Fibroblast of lung (primary cell): ENCODE measurements around the gene MITF.

Source experiments
- EZH2 ChIP-seq: IDR thresholded peaks from 2 replicates; pipeline ENCODE4 v1.5.1; 2012; ENCODE audit warnings: low read length, control low read depth, mild to moderate bottlenecking; ENCODE audit errors: missing control alignments
- TF ChIP-seq, protein P1 (sequence below), 2 donors: IDR thresholded peaks in 1 of 2; conservative IDR thresholded peaks in 1 of 2; 1 replicate in 1 of 2; 2 replicates in 1 of 2; pipeline ENCODE4 v1.5.1; 2011 to 2012; ENCODE audit warnings: low read length in 2 of 2, control low read depth in 1 of 2, inconsistent platforms in 1 of 2, low read depth in 1 of 2, mild to moderate bottlenecking in 1 of 2

DNA sequence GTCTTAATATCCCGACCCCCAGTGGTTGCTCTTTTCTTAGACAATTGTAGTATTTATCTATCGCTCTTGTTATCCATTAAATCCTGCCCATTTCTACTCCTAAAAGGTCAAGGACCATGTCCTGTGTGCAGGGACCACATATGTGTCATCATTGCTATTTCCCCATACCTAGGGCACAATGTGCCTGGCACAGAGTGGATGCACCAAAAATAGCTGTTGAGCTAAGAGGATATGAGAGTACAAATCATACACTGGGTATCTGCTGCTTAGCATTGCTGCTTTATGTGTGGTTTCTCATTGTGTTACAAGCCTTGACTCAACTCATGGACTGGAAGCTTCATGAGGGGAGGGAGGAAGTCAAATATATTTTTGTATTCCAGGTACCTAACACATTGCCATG, 3.4 kb upstream of the MITF start:
- TF ChIP-seq, protein P1, sequence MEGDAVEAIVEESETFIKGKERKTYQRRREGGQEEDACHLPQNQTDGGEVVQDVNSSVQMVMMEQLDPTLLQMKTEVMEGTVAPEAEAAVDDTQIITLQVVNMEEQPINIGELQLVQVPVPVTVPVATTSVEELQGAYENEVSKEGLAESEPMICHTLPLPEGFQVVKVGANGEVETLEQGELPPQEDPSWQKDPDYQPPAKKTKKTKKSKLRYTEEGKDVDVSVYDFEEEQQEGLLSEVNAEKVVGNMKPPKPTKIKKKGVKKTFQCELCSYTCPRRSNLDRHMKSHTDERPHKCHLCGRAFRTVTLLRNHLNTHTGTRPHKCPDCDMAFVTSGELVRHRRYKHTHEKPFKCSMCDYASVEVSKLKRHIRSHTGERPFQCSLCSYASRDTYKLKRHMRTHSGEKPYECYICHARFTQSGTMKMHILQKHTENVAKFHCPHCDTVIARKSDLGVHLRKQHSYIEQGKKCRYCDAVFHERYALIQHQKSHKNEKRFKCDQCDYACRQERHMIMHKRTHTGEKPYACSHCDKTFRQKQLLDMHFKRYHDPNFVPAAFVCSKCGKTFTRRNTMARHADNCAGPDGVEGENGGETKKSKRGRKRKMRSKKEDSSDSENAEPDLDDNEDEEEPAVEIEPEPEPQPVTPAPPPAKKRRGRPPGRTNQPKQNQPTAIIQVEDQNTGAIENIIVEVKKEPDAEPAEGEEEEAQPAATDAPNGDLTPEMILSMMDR (conservative IDR thresholded peaks at IDR 0.05 in 1 of 2, IDR thresholded peaks at IDR 0.05 in 1 of 2; ENCODE audit: low read depth in 1 of 2, low read length in 2 of 2), result no peak
- TF ChIP-seq EZH2, result no peak
